TTC549 (cell line): ENCODE results near the gene TAF6L.
A peak's percentile ranks its signal among the peaks of the same experiment; 100 is the strongest.
"Not testable (repeated sequence)": the region's sequence is repeated elsewhere in the genome, so short reads cannot be mapped to it uniquely, and the experiment has no call there.

Experiments
- FAIRE-seq: peaks from 2 replicates; lab custom pipeline; 2012; peaks lifted over from hg19 to GRCh38; lab: Jason Lieb, UNC

Gene TAF6L

GRCh38 chr11:62771144-62772021, at the start of gene TAF6L:
TSS of gene TAF6L (plus strand) at chr11:62771396. CDS start at chr11:62775784, 4,388 bp downstream.
- FAIRE-seq, result no peak

- no peak for FAIRE-seq
Measured at GRCh38 chr11:62721994-62722393, 49.2 kb upstream of the TAF6L start.

- FAIRE-seq, result no peak
Measured at GRCh38 chr11:62724171-62724570, 47.0 kb upstream of the TAF6L start.

GRCh38 chr11:62725646-62726045, 45.5 kb upstream of the TAF6L start:
- FAIRE-seq, result no peak

- no peak for FAIRE-seq
Measured at GRCh38 chr11:62726156-62726914, 44.9 kb upstream of the TAF6L start.

- FAIRE-seq, result no peak
Measured at GRCh38 chr11:62726915-62727164, 44.4 kb upstream of the TAF6L start.

GRCh38 chr11:62727165-62727871, 43.9 kb upstream of the TAF6L start, which contains the start of gene HNRNPUL2:
TSS of gene HNRNPUL2 (minus strand) at chr11:62727457. CDS start at chr11:62727156, 301 bp downstream.
- FAIRE-seq, result peak; percentile 62

GRCh38 chr11:62727872-62728170, 43.4 kb upstream of the TAF6L start:
- FAIRE-seq, result peak; percentile 92

GRCh38 chr11:62728171-62728988, 42.8 kb upstream of the TAF6L start, which contains the start of gene TTC9C:
TSS of gene TTC9C (plus strand) at chr11:62728486. CDS start at chr11:62728849, 363 bp downstream.
- no peak for FAIRE-seq

GRCh38 chr11:62730076-62730475, 41.1 kb upstream of the TAF6L start:
- not testable (repeated sequence) for FAIRE-seq

GRCh38 chr11:62732830-62733229, 38.4 kb upstream of the TAF6L start:
- no peak for FAIRE-seq

GRCh38 chr11:62737196-62737595, 34.0 kb upstream of the TAF6L start:
- no peak for FAIRE-seq

GRCh38 chr11:62747475-62748160, 23.6 kb upstream of the TAF6L start:
- no peak for FAIRE-seq

GRCh38 chr11:62749931-62750330, 21.3 kb upstream of the TAF6L start:
- not testable (repeated sequence) for FAIRE-seq

- FAIRE-seq, result no peak
Measured at GRCh38 chr11:62752177-62752785, 18.9 kb upstream of the TAF6L start.

- no peak for FAIRE-seq
Measured at GRCh38 chr11:62752994-62753735, 18.0 kb upstream of the TAF6L start.

- peak; percentile 92 for FAIRE-seq
Measured at GRCh38 chr11:62753736-62754603, 17.2 kb upstream of the TAF6L start, which contains the start of gene ZBTB3. TSS of gene ZBTB3 (minus strand) at chr11:62754160. CDS start at chr11:62753664, 496 bp downstream.

- no peak for FAIRE-seq
Measured at GRCh38 chr11:62755086-62755615, 16.0 kb upstream of the TAF6L start.
